Activated B cell treated with CpG ODN at 0.5 μM for 24 hours (primary cell): Measurements from ENCODE around the gene WWP2. TPM values are rescaled to one million over a fixed set of nuclear protein-coding genes. Genes with fewer than 3 reads are reported as not detected.

ENCODE experiments used
- ATAC-seq: fragments of 200-7000 bp; cut with Tn5 transposase; one replicate; pipeline ENCODE4 v1.10.0; 2021; ENCODE audit warnings: low read depth, mild to moderate bottlenecking, moderate library complexity
- CTCF ChIA-PET: fragments of 350-600 bp; sonication (Branson Sonifier 250); formaldehyde crosslinking; loops from one replicate; lab custom pipeline; 2021; ENCODE audit warnings: antibody characterized with exemption; lab: Charles Lee
- POLR2A ChIA-PET: fragments of 350-600 bp; sonication (Branson Sonifier 250); formaldehyde crosslinking; loops from one replicate; lab custom pipeline; 2021; ENCODE audit warnings: antibody characterized with exemption; lab: Charles Lee
- DNase-seq: peaks from one replicate; pipeline ENCODE4 v3.0.0; 2022
- H3K27ac Mint-ChIP-seq: one replicate; pipeline ENCODE4 v1.8.0; 2020; ENCODE audit warnings: mixed read lengths
- H3K27me3 Mint-ChIP-seq: one replicate; pipeline ENCODE4 v1.8.0; 2021; ENCODE audit warnings: mixed read lengths
- H3K36me3 Mint-ChIP-seq: one replicate; pipeline ENCODE4 v1.8.0; 2021; ENCODE audit warnings: low read depth, mixed read lengths
- H3K4me1 Mint-ChIP-seq: one replicate; pipeline ENCODE4 v1.8.0; 2021; ENCODE audit warnings: mixed read lengths
- H3K4me3 Mint-ChIP-seq: one replicate; pipeline ENCODE4 v1.8.0; 2020; ENCODE audit warnings: mild to moderate bottlenecking, mixed read lengths
- H3K9me3 Mint-ChIP-seq: one replicate; pipeline ENCODE4 v1.8.0; 2020; ENCODE audit warnings: mixed read lengths
- intact Hi-C: fragments of 100-400 bp; cut with micrococcal nuclease; formaldehyde crosslinking; loops from one replicate; pipeline ENCODE4 v1.15.1; 2024
- total RNA-seq: library from RNA; stranded (reverse); gene quantifications from 2 replicates; pipeline ENCODE4 v1.2.3, GENCODE V29; 2022
- TF ChIP-seq, protein P1 (sequence below): fragments of 200-600 bp; IDR thresholded peaks from one replicate; pipeline ENCODE4 v1.8.0; 2022; ENCODE audit warnings: antibody characterized with exemption, mild to moderate bottlenecking

The WWP2 gene
- total RNA-seq, 1 donor from 2014 or later = 80.8 TPM

DNA sequence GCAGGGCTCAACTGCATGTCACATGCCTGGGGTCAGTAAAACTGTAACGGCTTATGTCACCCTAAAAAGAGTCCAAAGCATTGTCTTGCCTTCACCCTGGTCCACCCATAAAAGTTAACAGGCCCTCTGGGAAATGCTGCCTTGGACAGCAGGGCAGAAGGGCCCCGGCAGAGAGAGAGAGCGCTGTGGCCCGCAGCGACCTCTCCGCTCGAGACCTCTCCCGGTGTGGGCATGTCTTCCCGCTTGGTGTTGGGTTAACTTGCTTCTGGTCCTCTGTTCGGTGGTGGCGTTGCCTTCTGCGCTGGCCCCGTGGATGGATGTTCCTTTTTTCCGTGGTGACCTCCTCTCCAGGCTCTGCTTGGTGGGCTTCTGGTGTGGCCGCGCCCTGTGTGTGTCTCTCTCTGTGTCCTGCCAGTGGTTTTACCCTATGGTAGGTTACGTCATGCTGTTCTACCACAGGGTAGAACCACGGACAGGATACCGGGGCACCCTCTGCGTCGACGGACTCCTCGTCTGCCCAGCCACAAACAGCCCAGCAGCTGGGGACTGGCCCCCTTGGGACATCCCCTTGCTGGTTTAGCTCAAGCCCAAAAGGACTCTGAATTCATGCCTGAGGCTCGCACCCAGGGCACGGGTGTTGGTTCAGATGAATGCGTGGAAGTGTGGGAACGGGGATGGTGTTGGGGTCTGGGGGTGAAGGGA, 170.7 kb downstream of the WWP2 start:
- no peaks in the 10 kb centered on the region for H3K4me1 Mint-ChIP-seq
- POLR2A ChIA-PET = no interaction called here
- intact Hi-C loops = loop anchor here (5.0 kb wide), 1 partner anchor 536 kb away; no protein-coding TSS in a partner anchor
- H3K4me3 Mint-ChIP-seq = no peak overlapping the region
- no peak overlapping the region for H3K27ac Mint-ChIP-seq
- TF ChIP-seq, protein P1, sequence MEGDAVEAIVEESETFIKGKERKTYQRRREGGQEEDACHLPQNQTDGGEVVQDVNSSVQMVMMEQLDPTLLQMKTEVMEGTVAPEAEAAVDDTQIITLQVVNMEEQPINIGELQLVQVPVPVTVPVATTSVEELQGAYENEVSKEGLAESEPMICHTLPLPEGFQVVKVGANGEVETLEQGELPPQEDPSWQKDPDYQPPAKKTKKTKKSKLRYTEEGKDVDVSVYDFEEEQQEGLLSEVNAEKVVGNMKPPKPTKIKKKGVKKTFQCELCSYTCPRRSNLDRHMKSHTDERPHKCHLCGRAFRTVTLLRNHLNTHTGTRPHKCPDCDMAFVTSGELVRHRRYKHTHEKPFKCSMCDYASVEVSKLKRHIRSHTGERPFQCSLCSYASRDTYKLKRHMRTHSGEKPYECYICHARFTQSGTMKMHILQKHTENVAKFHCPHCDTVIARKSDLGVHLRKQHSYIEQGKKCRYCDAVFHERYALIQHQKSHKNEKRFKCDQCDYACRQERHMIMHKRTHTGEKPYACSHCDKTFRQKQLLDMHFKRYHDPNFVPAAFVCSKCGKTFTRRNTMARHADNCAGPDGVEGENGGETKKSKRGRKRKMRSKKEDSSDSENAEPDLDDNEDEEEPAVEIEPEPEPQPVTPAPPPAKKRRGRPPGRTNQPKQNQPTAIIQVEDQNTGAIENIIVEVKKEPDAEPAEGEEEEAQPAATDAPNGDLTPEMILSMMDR = no peak
- ATAC-seq (no peak), DNase-seq (no peak)
- CTCF ChIA-PET = no interaction called here
- H3K27me3 Mint-ChIP-seq = no peaks in the 10 kb centered on the region
- no peaks in the 10 kb centered on the region for H3K9me3 Mint-ChIP-seq
- H3K36me3 Mint-ChIP-seq = peaks cover 80% of the 10 kb centered on the region

DNA sequence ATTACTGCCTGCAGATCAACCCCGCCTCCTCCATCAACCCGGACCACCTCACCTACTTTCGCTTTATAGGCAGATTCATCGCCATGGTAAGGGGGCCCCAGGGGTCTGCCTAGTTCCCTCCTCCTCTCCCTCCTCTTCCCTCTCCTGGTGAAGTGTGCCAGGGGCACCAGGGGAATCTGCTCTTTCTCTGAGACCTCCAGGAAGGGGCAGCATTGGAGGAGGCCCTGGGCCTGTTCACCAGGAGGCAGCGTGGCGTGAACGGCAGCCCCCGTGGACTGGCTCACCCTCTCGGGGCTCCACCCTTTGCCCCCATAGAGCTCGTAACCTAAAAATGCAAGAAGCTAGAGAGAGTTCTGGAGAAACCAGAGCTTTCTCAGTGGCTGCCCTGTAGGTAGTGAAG, 171.9 kb downstream of the WWP2 start:
- DNase-seq = no peak
- H3K27ac Mint-ChIP-seq = no peak overlapping the region
- H3K9me3 Mint-ChIP-seq = no peaks in the 10 kb centered on the region
- CTCF ChIA-PET = no interaction called here
- no peak for ATAC-seq
- peaks cover 90% of the 10 kb centered on the region for H3K36me3 Mint-ChIP-seq
- intact Hi-C loops = loop anchor here (5.0 kb wide), 1 partner anchor 537 kb away; no protein-coding TSS in a partner anchor
- TF ChIP-seq, protein P1 = no peak
- POLR2A ChIA-PET = no interaction called here
- no peak overlapping the region for H3K4me3 Mint-ChIP-seq
- H3K4me1 Mint-ChIP-seq = no peaks in the 10 kb centered on the region
- no peaks in the 10 kb centered on the region for H3K27me3 Mint-ChIP-seq

GRCh38 chr16:69934751-69935150, 172.6 kb downstream of the WWP2 start:
- Mint-ChIP-seq H3K9me3 (no peaks in the 10 kb centered on the region), H3K27me3 (no peaks in the 10 kb centered on the region), H3K4me1 (no peaks in the 10 kb centered on the region), H3K36me3 (peaks cover 90% of the 10 kb centered on the region), H3K27ac (no peak overlapping the region), H3K4me3 (no peak overlapping the region)
- TF ChIP-seq, protein P1 = no peak
- CTCF ChIA-PET = no interaction called here
- POLR2A ChIA-PET = no interaction called here
- no peak for DNase-seq
- intact Hi-C loops = loop anchor here (5.0 kb wide), 1 partner anchor 537 kb away; no protein-coding TSS in a partner anchor
- no peak for ATAC-seq

DNA sequence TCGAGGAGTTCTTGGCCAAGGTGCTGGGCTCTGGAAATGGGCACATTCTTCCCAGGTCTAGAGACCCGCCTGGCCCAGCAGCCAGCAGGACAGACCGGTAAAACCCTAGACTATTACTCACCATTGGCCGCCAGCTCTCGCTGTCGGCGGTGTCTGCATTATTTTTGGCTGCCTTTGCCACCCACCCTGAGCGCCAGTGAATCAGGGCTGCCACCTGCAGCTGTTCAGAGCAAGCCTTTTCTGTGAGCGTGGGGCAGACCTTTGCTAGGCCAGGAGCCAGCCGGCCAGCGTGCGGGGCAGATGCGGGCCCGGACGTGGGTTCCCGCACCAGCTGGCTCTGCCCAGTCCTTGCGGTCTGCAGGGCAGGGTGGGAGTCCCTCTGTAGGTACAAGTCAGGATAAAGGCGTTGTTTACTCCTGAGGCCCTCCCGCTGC, 173.2 kb downstream of the WWP2 start:
- POLR2A ChIA-PET = no interaction called here
- intact Hi-C loops = no loop called here
- Mint-ChIP-seq H3K4me3 (no peak overlapping the region), H3K27me3 (no peaks in the 10 kb centered on the region), H3K9me3 (no peaks in the 10 kb centered on the region), H3K4me1 (no peaks in the 10 kb centered on the region), H3K36me3 (peaks cover 90% of the 10 kb centered on the region), H3K27ac (no peak overlapping the region)
- DNase-seq (no peak), ATAC-seq (no peak)
- TF ChIP-seq, protein P1 = no peak
- CTCF ChIA-PET = no interaction called here

GRCh38 chr16:69935740-69936139, 173.6 kb downstream of the WWP2 start:
- TF ChIP-seq, protein P1 = no peak
- ChIA-PET CTCF (no interaction called here), POLR2A (no interaction called here)
- no peak for DNase-seq
- Mint-ChIP-seq H3K36me3 (peaks cover 94% of the 10 kb centered on the region), H3K4me1 (no peaks in the 10 kb centered on the region), H3K9me3 (no peaks in the 10 kb centered on the region), H3K4me3 (no peak overlapping the region), H3K27me3 (no peaks in the 10 kb centered on the region), H3K27ac (no peak overlapping the region)
- intact Hi-C loops = no loop called here
- ATAC-seq = no peak
